HTERT RPE-1 (cell line): ENCODE measurements around the gene GRIK2.

Source experiments
- in situ Hi-C: fragments of 300-500 bp; cut with MboI; formaldehyde crosslinking; loops from 4 replicates; pipeline ENCODE4 v1.14.3; 2020; ENCODE audit warnings: low sequenced_read_pairs

GRIK2 gene

DNA sequence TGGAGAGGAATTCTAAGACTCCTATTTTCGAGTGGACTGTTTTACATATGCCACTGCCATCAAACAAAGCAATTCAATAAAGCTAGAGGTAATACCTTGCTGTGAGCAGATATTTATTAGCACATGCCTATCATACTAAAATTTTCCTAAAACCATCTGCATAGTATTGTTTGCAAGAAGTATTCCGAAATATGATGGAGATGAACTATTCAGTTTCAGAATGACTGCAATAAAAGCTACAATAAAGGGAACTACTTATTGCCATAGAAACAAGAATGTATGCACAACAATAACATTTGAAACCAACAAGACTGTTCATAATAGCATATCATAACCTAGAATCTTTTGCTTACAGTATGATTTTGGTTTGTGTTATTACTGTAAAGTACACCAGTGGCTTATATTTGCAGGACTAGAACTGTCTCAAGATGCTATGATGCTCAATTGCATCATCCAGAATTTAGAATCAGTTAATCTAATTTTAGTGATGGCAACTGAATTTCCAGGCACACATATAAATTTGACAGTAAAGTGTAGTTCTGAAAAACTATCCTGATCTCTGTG, 144.3 kb downstream of the GRIK2 start:
- in situ Hi-C loops = no loop called here

DNA sequence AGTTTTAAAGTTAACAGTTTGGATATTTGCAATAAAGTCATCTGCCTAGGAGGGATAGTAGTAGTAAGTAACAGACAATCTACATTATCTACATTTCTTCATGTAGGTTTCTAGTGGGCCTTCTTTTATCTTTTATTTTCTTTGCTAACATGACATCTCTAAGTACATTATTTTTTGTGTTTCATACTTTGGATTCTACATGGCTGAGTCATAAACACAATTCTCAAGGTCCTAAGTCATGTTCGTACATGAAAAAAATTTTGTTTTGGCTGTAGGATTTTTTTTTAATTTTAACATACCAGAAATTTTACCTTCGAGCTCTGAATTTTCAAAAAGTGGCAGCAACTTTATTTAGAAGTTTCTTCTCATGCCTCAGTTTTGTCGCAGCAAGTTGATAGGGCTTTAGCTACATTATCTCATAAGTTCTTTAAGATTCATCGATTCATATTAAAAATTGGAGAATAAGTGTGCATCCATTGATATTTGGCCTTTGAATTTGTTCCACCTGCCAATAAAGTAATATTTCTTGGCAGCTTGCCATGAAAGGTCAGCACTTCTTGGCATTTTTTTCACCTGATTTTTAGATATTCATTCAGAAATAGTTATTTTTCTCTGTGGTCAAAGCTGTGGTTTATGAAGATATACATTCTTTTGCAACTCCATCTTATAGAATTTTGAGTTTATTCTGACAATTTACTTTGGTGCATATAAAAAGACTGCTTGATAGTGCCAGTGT, 146.2 kb downstream of the GRIK2 start:
- in situ Hi-C loops = no loop called here

DNA sequence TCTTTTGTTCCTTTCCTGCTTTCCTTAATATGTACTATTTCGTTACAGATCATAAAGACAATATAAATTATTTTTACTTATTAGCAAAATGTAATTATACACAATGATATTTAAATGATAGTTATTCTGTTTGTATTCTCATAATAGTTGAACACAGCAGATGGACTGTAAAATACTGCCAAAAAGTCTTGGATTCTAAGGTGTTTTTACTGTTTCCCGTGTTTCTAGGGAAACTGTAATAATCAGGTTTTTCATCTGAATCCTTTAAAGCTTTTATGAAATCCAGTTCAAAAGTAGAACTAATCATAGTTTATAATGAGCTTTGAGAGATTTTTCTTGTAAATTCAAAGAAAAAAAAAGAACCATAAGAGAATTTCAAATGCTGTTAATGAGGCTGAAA, 148.4 kb downstream of the GRIK2 start:
- in situ Hi-C loops = no loop called here

DNA sequence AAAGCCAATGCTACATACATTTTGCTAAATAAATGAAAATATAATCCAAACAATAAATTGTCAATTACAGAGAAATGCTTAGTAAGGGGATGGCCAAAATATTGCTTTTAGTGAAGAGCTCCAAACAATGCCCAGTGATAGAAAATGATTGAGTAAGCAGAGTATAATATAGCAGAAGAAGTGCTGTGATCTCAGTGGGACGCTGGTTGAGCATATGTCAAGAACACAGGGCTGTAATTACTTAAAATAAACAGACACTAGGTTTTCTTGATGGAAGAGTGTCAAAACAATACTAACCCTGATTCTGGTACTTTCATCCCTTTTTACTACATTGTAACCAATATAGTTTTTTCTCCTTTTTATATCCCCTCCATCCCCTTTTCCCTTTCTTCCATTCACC, 150.3 kb downstream of the GRIK2 start:
- in situ Hi-C loops = no loop called here

DNA sequence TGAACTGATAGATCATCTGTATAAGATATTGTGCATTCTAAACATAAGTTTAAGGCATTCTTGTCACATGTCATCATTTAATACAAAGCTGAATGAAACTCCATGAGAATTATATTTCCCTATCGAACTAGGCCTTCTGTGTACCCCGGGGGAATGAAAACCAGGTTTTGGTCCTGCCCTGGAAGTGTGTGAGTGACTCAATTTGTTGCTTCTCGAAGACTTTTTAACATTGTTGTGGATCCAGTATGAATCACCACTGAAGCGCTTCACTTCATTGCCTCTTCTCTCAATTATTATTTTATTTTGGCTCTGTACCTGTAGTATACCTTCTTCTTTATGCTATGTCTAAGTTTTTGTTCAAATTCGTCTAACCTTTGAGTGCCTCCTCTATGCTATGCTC, 150.8 kb downstream of the GRIK2 start:
- in situ Hi-C loops = no loop called here

DNA sequence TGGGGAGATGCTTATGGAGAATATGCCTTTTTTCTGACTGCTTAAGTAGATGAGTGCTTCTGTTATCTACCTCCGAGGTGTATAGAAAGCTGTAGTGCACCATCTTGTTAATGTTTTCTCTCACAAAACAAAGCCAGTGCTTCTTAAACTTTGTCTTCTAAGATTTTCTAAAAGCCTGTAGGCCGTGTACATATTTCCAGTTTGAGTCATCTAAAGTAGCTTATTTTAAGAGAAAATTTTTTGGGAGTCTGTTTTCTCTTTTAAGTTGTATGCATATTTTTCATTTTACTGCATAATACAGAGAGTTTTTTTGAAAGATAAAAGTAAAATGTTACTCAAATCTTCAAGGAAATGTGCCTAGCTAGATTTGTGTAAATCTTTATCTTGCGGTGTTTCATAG, 151.7 kb downstream of the GRIK2 start:
- in situ Hi-C loops = no loop called here

DNA sequence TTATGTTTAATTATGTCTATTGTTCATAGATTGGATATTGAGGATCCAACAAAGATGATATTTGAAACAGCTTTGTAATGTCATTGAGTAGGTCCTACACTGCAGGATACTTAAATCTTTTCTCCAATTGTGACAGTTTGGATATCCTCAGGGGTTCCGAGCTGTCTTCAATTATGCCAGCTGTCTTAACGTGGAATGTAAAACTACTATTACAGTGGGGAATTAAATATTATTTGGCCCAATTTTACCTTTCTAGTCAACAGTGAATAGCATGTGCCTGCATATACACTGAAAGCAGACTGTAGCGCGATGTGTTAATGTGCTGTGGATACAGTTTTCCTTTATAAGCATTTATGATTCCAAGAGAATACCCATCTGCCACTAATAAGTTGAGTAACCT, 156.9 kb downstream of the GRIK2 start:
- in situ Hi-C loops = no loop called here

DNA sequence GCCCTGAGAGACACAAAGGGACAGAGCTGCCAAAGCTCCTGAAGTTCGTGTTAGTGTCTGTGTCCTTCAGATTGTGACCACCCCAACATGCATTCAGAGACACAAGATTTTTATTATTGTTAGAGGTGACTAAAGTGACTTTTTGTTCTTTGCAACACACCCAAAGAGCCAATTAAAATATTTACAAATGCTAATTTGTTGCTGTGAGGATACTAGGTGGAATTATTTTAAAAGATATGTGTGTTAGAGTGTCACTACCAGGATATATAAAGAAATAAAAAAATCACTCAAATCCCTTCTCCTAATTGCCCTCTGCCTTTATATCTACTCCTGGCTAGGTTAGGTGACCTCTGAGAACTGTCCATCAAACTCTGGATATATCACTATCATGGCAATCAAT, 160.7 kb downstream of the GRIK2 start:
- in situ Hi-C loops = no loop called here

DNA sequence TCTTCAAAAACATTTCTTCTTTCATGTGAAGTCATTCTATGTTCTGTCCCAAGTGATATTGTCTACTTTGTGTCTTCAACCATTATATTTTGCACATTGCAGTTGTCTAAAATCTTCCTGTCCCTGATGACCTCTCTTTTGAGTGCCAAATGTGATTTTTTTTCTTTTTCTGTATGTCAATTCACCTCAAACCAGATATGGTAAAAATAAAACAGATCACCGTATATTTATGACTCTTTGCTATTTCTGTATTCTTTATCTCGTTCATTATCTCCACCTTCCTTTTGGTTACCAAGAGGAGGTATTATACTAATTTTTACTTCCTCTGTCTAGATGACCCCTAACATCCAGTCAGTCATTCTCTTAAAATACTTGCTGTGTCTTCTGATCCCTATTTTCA, 165.2 kb downstream of the GRIK2 start:
- in situ Hi-C loops = no loop called here

DNA sequence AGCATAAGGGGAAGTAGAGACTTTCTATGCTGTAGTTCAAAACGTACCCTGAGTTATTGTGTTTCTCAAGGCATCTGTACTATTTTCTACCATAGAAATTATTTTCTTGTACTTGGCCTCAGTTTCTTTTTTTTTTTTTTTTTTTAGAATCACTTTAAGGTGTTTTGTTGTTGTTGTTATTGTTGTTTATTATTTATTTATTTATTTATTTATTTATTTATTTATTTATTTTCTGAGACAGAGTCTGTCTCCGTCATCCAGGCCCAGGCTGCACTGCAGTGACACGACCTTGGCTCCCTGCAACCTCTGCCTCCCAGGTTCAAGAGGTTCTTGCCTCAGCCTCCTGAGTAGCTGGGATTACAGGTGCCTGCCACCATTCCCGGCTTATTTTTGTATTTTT, 179.1 kb downstream of the GRIK2 start:
- in situ Hi-C loops = no loop called here

DNA sequence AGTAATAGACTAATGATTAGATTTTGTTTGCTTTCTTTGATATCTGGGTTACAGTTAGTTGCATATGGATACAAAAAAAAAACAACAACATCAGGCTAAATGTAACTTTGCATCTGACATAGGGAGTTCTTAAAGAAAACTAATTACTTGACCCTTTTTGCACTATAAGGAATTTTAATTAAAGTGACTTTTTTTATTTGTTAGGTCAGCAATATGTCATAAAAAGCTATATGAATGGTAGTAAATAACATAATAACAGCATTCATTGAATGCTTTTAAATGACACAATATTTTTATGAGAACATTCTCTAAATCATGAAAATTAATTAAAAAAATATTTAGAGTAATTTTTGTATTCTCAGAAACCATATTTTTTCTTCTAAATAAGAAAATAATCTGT, 183.6 kb downstream of the GRIK2 start:
- in situ Hi-C loops = no loop called here

DNA sequence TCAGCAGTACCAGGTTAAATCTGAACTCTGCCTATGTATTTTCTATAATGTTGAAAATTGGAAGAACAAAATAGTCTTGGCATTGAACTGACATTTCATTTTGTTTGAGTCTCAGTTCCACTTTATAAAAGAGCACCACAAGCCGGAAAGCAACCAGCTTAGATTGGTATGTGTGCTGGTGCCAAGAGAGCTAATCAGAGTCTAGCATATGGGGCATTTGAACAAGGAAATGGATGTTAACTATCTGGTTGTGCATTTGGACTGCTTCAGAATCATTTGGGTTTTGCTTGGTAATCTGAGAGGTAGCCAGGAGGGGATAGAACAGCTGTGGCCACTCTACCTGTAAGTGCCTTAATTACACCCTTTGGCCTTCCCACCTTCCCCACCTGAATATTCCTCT, 184.8 kb downstream of the GRIK2 start:
- in situ Hi-C loops = no loop called here

DNA sequence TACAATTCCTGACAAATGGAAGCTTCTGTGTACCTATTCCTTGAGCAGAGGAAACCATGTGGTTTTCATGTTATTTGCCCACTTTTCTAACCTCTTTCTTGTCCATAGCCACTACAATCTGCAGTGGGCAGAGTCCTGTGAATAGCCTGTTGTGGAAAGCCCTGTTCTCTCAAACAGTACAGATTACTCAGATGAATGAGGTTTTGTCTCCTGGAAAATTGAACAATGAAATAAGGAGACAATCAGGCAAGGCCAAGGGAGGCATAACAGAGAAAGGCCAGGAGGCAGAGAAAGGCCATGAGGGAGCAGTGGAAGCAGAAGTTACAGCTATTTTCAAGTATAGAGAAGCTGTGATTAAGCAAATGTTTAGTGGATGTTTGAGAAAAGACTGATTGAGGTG, 189.3 kb downstream of the GRIK2 start:
- in situ Hi-C loops = no loop called here

DNA sequence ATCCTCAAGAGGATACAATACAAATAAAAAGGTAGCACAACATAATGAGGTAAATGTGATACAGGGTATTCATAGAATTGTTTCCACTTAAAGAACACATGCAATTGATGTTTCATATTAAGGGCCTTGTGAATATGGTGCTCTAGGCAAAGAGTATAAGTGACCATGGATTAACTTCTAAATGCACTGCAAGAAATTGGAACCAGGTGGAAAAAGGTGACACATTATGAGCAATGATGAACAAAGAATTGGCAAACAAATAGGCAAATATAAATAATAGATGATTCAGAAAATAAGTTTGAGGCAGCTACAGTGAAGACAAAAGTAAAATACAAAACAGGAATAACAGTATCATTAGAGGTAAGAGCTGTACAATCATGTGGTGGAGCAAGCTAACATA, 192.0 kb downstream of the GRIK2 start:
- in situ Hi-C loops = no loop called here

DNA sequence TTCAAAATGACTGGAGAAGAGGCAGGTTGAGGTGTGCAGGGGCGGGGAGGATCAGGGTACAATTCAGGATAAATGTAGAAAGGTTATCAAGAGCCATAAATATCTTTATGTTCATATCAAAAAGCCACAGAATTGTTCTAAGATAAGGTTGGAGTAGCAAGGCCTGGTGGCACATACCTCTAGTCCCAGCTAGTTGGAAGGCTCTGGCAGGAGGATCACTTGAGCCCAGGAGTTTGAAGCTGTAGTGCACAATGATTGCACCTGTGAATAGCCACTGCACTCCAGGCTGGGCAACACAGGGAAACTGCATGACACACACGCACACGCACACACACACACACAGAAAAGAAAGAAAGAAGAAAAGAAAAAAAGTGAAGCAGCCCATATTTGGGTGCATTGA, 194.8 kb downstream of the GRIK2 start:
- in situ Hi-C loops = no loop called here

DNA sequence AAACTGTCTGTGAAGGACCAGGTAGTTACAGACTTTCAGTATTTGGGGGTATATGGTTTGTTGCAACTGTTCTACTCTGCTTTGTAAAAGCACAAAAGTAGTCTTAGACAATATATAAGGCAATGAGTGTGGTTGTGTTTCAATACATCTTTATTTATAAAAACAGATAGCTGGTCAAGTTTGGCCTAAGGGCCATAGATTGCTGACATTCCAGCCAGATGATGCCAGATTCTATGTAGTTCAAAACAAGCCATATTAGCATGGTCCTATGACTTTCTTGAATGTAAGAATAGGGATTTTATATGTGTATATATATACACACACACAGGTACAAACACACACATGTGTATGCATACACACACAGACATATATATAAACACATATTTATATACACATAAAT, 201.8 kb downstream of the GRIK2 start:
- in situ Hi-C loops = no loop called here

DNA sequence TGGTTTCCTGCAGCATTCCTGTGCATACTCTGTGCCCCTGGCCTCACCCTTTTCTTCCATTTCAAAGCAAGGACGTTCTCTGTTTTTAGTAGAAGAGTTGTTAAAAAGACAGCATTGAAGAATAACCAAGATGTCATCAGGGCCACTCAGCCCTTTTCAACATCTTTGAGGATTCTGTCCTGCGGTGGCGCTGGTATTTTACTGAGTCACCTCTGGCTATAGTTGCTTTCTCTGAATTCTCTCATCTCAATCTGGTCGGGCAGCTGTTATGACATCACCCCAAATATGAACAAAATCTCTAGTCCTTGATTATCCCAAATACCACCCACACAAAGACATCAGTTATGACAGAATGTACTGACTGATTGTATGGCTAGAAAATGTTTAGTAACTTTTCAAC, 204.2 kb downstream of the GRIK2 start:
- in situ Hi-C loops = no loop called here

DNA sequence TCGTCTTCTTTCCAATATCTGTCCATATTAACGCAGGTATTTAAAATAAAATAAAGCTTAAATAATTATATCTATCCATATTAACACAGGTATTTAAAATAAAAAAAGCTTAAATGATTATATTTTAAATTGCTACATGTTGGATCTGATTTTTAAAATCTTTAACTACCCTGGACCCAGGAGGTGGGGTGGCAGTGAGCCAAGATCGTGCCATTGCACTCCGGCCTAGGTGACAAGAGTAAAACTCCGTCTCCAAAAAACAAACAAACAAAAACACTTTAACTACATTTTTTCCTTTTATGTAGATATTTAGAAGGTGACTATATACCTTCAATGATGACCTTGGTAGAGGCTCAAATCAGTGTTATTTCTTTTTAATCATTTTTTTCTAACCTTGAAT, 211.9 kb downstream of the GRIK2 start:
- in situ Hi-C loops = no loop called here

DNA sequence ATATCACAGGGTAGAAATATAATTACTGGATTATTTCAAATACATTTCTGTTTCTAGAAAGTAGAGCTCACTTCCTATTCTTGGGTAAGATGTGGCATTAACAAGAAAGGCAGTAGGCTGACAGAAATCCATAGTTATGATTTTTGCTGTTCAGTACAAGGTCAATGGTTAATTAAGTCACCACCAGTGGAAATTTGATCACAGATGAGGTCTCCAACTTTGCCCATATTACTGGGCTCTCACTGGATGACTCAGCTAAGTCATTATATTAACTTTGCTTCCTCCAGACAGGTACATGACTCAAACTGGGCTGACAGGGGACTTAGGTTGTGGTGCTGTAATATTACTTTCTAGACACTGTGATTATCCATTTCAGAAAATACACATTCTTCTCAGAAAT, 212.4 kb downstream of the GRIK2 start:
- in situ Hi-C loops = no loop called here

DNA sequence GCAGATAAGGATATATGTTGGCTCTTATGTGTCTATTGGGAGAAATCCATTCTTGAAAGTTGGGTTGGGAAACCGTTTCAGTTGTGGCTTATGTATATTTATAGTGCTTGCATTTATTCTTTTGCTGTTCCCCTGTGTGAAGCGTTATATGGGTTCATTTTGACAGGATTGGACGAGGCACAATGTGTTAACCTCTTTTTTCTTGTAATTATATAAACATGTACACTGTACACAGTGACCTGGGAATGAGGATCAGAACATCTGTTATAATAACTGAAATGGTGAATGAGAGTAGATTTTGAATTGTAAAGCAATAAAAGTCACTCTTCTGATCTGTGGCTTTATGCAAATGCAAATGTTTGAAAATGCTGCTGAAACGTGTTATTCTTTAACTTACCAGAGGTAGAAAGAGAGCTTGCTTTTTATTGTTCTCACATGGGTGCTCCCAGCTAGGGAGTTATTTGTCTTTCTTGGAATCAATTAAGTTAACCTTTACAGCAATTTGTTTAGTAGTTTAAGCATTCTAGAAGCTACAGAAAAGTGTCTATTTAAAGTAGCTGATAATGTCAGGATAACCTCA, 213.7 kb downstream of the GRIK2 start:
- in situ Hi-C loops = no loop called here

DNA sequence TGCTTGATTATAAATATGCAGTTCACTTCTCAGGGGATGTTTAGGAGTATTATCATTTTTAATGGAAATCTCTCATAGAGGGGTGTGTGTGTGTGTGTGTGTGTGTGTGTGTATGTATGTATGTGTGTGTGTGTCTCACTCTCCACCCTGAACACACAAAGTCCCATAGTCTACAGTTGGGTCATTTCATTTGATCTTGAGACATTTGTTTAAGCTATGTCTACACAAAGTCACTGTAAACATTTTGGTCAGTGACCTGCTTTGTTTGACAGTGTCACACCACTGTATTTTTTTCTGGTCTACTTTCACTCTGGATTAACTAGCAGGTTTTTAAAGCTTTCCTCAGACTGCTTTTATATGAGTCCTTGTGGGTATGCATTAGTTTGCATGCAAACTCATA, 215.2 kb downstream of the GRIK2 start:
- in situ Hi-C loops = no loop called here

DNA sequence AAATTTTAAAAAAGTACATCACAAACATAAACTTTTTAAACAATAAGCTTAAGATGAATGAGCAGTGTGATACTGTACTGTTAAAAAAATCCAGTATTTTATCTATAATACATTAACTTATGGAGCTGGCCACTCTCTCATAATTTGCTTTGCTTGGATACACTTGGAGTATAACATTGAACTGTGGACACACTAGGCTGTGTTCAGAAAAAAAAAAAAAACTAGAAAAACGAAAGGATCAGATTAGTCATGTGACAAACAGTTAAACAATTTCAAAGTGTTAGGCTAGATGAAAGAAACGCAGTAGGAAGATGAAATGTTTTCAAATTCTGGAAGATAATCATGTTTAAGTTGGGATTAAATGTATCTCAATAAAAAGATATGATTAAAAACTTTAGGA, 220.0 kb downstream of the GRIK2 start:
- in situ Hi-C loops = no loop called here

DNA sequence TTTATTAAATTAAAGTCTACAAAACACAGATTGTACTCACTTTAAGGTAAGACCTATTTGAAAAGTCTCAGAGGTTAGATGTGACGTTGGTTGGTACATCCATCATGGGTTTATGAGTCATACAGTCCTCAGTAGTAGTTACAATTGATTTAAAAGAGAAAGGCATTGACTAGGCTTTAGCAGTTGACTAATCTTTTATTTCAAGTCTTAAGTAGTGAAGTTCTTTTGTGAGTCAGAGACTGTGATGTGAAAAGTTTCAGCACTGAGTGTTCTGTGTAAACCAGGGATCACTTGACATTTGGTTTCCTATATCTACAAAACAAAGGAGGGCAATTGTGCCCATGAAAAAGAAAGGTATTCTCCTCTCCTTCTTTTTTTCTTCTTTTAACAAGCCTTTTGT, 221.3 kb downstream of the GRIK2 start:
- in situ Hi-C loops = no loop called here
